ENCODE data around the gene MDM2.

The MDM2 gene

DNA sequence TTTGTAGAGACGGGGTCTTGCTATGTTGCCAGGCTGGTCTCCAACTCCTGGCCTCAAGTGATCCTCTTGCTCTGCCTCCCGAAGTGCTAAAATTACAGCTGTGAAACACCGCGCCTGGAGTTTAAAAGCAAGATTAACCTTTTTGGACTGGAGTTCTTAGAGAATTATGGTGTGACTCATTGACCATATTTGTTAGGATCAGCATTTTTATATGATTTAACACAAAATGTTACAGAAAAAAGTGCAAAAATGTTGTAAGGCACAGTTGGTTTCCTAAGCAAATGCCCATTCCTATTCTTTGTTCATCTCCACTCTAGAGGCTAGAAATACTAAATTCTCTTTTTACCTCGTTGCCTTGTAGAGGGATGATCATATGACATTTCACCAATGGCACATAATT is 34.4 kb upstream of the MDM2 start:
- DNase-seq (ENCODE audit: low read depth): no peak
- no peak overlapping the region for H3K4me3 ChIP-seq (ENCODE audit: low read depth, low read length)
- TF ChIP-seq, protein P1, sequence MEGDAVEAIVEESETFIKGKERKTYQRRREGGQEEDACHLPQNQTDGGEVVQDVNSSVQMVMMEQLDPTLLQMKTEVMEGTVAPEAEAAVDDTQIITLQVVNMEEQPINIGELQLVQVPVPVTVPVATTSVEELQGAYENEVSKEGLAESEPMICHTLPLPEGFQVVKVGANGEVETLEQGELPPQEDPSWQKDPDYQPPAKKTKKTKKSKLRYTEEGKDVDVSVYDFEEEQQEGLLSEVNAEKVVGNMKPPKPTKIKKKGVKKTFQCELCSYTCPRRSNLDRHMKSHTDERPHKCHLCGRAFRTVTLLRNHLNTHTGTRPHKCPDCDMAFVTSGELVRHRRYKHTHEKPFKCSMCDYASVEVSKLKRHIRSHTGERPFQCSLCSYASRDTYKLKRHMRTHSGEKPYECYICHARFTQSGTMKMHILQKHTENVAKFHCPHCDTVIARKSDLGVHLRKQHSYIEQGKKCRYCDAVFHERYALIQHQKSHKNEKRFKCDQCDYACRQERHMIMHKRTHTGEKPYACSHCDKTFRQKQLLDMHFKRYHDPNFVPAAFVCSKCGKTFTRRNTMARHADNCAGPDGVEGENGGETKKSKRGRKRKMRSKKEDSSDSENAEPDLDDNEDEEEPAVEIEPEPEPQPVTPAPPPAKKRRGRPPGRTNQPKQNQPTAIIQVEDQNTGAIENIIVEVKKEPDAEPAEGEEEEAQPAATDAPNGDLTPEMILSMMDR (IDR thresholded peaks at IDR 0.05; ENCODE audit: low read depth, low read length, missing control alignments): no peak

DNA sequence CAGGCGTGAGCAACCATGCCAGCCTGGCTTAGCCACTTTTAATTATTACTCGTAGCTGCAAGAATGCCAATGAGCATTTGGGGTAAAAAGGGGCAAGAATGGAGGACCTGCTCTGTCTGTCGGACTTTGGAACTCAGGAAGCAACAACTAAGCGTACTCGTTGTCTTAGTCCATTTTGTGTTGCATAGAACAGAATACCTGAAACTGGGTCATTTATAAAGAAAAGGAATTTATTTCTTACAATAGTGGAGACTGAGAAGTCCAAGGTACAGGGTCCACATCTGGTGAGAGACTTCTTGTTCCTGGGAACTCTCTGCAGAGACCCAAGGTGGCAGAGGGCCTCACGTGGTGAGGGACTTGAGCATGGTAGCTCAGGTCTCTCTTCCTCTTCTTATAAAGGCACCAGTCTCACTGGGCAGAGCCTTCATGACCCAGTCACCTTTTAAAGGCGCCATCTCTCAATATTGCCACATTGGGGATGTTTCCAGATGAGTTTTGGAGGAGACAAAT is 32.8 kb upstream of the MDM2 start:
- TF ChIP-seq, protein P1 (IDR thresholded peaks at IDR 0.05; ENCODE audit: low read depth, low read length, missing control alignments): no peak
- H3K4me3 ChIP-seq (ENCODE audit: low read depth, low read length): no peak overlapping the region
- no peak for DNase-seq (ENCODE audit: low read depth)

DNA sequence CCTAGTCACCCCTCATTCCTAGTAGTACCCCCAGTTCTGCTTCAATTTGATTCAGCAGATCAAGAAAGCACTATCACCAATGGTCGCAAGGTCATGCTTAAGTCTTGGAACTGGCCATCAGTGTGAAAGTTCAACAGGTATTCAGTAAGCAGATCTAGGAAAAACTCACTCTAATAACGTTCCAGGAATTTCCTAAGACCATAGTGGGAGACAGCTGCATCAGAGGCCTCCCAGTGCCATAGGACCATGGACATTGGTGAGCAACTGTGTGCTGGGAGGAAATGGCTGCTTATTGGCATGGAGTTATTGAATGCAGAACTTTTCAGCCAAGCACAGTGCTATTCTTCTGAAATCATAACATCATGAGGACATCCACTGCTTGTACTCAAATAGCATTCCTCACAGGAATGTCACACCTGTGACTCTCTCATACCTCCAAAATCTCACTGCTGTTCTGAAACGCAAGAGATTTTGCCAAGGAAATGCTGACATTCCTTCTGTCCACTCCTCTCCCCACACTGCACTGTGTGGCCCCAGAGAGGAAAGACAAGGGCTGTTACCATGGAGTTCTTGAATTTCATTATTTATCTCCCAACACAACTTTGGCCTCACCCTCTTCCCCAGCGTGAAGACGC is 30.9 kb upstream of the MDM2 start:
- no peak for DNase-seq (ENCODE audit: low read depth)
- TF ChIP-seq, protein P1 (IDR thresholded peaks at IDR 0.05; ENCODE audit: low read depth, low read length, missing control alignments): no peak
- H3K4me3 ChIP-seq (ENCODE audit: low read depth, low read length): no peak overlapping the region

DNA sequence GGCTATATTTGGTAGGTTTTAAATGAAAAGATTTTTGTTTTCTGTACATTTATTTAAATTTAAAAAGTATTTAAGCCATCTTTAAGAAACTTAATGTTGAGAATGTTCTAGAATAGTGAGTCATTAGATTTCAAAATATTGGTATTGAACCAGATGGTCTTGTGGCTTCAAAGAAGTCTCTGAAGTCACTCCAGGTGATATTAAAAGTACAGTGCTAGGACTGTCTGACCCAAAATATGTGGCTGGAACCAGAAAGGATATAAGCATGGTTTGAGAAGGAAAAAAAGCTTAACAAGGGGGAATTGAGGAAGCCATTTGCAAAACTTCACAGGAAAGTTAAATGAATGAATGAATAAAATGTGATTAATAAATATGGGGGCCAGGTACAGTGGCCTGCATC is 28.7 kb upstream of the MDM2 start:
- TF ChIP-seq, protein P1 (IDR thresholded peaks at IDR 0.05; ENCODE audit: low read depth, low read length, missing control alignments): no peak
- DNase-seq (ENCODE audit: low read depth): no peak
- no peak overlapping the region for H3K4me3 ChIP-seq (ENCODE audit: low read depth, low read length)

DNA sequence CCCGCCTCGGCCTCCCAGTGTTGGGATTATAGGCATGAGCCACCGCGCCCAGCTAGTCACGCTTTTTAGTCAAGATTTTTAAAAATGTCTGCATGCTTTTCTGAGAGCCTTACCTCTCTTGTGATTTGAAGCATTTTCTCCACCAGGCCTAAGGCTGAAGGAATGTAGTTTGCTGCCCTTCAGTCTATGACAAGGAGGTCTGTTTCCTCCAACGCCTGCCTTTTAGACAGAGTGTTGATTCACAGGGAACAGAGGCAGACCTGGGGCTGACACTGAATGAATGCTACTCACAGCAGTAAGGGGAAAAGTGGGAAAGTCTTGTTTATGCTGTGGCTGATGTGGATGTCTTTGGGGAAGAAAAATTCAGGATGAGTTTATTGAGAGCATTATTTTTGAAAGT is 27.2 kb upstream of the MDM2 start:
- no peak overlapping the region for H3K4me3 ChIP-seq (ENCODE audit: low read depth, low read length)
- DNase-seq (ENCODE audit: low read depth): no peak
- TF ChIP-seq, protein P1 (IDR thresholded peaks at IDR 0.05; ENCODE audit: low read depth, low read length, missing control alignments): no peak

DNA sequence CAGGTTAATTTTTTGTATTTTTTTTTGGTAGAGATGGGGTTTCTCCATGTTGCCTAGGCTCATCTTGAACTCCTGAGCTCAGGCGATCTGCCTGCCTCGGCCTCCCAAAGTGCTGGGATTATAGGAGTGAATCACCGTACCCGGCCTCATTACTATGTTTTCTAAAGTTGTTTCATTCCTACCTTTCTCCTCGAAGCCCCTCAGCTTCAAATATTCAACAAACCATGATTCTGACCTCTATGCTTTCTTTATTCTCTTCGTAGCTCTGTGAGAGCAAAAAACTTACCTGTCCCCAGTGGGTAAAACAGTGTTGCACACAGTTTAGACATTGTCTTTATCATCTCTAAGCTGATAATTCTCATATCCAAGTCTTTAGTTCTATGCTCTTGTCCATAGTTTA is 26.2 kb upstream of the MDM2 start:
- H3K4me3 ChIP-seq (ENCODE audit: low read depth, low read length): no peak overlapping the region
- TF ChIP-seq, protein P1 (IDR thresholded peaks at IDR 0.05; ENCODE audit: low read depth, low read length, missing control alignments): no peak

DNA sequence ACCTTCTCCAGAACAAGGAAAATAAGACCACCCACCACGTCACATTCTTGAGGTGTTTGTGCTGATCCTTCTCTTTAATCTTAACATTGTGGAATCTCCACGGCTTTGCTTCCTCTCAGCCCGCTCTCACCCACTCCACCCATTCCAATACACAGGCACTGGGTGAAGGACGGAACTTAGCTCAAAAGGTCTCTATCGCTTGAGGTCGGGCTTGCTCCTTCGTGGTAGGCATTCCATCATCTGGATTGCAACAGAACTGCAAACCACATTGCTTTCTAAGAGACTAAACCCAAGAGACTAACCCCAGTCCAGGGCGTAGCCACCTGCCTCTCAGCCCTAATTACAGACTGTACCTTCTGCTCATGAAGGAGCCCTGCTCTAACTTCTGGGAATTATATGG is 24.0 kb upstream of the MDM2 start:
- TF ChIP-seq, protein P1 (IDR thresholded peaks at IDR 0.05; ENCODE audit: low read depth, low read length, missing control alignments): no peak
- DNase-seq (ENCODE audit: low read depth): no peak
- no peak overlapping the region for H3K4me3 ChIP-seq (ENCODE audit: low read depth, low read length)

More for the DNA sequence above, 26.2 kb upstream of the MDM2 start:
- DNase-seq (ENCODE audit: low read depth): no peak

All from GM12864 (cell line).